Neural cell (in vitro differentiated cells): ENCODE data around the gene PRR16. TPM values are rescaled to one million over a fixed set of nuclear protein-coding genes. Genes with fewer than 3 reads are reported as not detected.

Experiments used
- H2AFZ ChIP-seq: fragments of 200-600, 300-800 bp; sonication (generic), shearing (Covaris generic); 2 replicates; pipeline ENCODE4 v1.6.0; 2014; ENCODE audit warnings: low read depth, mild to moderate bottlenecking, antibody characterized with exemption, low read length, moderate library complexity
- H3F3A ChIP-seq: fragments of 200-600 bp; shearing (Covaris generic); 2 replicates; pipeline ENCODE4 v1.6.1; 2016; ENCODE audit warnings: mild to moderate bottlenecking, moderate library complexity, mixed read lengths, antibody characterized with exemption, low read length; ENCODE audit not compliant: insufficient read depth, poor library complexity, severe bottlenecking
- H3K27ac ChIP-seq: fragments of 200-600, 300-800 bp; sonication (generic), shearing (Covaris generic); 2 replicates; pipeline ENCODE4 v1.5.1; 2014; ENCODE audit warnings: mild to moderate bottlenecking, low read length, moderate library complexity
- H3K27me3 ChIP-seq: fragments of 300-800, 200-600 bp; sonication (generic), shearing (Covaris generic); 2 replicates; pipeline ENCODE4 v1.6.0; 2014; ENCODE audit warnings: mild to moderate bottlenecking, low read depth, low read length, moderate library complexity; ENCODE audit not compliant: insufficient read depth
- H3K36me3 ChIP-seq: fragments of 300-800, 200-600 bp; sonication (generic), shearing (Covaris generic); 2 replicates; pipeline ENCODE4 v1.5.1; 2014; ENCODE audit warnings: mild to moderate bottlenecking, antibody characterized with exemption, low read length, moderate library complexity; ENCODE audit not compliant: insufficient read depth
- H3K4me2 ChIP-seq: fragments of 300-800, 200-600 bp; sonication (generic), shearing (Covaris generic); 2 replicates; pipeline ENCODE4 v1.6.0; 2014; ENCODE audit warnings: mild to moderate bottlenecking, low read length
- H3K4me3 ChIP-seq: fragments of 300-800, 200-600 bp; sonication (generic), shearing (Covaris generic); 2 replicates; pipeline ENCODE4 v1.5.1; 2014; ENCODE audit warnings: mild to moderate bottlenecking, low read length, moderate library complexity
- H3K79me2 ChIP-seq: fragments of 200-600 bp; shearing (Covaris generic); replicated peaks from 2 replicates; pipeline ENCODE4 v1.6.0; 2014; ENCODE audit warnings: mild to moderate bottlenecking, low read length, moderate library complexity; ENCODE audit not compliant: insufficient read depth
- H3K9ac ChIP-seq: fragments of 300-800, 200-600 bp; sonication (generic), shearing (Covaris generic); 2 replicates; pipeline ENCODE4 v1.6.1; 2016; ENCODE audit warnings: mild to moderate bottlenecking, low read length, mixed read lengths
- H3K9me2 ChIP-seq: fragments of 200-600 bp; shearing (Covaris generic); 2 replicates; pipeline ENCODE4 v1.6.1; 2016; ENCODE audit warnings: mild to moderate bottlenecking, low read length, mixed read lengths; ENCODE audit not compliant: insufficient read depth
- H3K9me3 ChIP-seq: fragments of 200-600, 300-800 bp; sonication (generic), shearing (Covaris generic); 2 replicates; pipeline ENCODE4 v1.6.1; 2016; ENCODE audit warnings: mild to moderate bottlenecking, mixed run types, low read length, moderate library complexity, mixed read lengths
- H4K20me1 ChIP-seq: fragments of 200-600 bp; shearing (Covaris generic); 2 replicates; pipeline ENCODE4 v1.6.1; 2016; ENCODE audit warnings: mild to moderate bottlenecking, mixed run types; ENCODE audit not compliant: insufficient read depth
- EP300 ChIP-seq: fragments of 450-650 bp; conservative IDR thresholded peaks from 2 replicates; pipeline ENCODE4 v1.6.1; 2014; ENCODE audit warnings: antibody characterized with exemption, mild to moderate bottlenecking, moderate library complexity; ENCODE audit not compliant: poor library complexity, severe bottlenecking
- EZH2 ChIP-seq: fragments of 200-600, 300-800 bp; shearing (Covaris generic), sonication (generic); IDR thresholded peaks from 2 replicates; pipeline ENCODE4 v1.6.1; 2014; ENCODE audit warnings: antibody characterized with exemption, low read length, borderline replicate concordance, mild to moderate bottlenecking; ENCODE audit not compliant: insufficient read depth, poor library complexity, severe bottlenecking
- MXI1 ChIP-seq: fragments of 450-650 bp; conservative IDR thresholded peaks from 2 replicates; pipeline ENCODE4 v1.6.1; 2014; ENCODE audit warnings: antibody characterized with exemption, mild to moderate bottlenecking; ENCODE audit not compliant: poor library complexity, severe bottlenecking
- POLR2AphosphoS5 ChIP-seq: IDR thresholded peaks from 2 replicates; pipeline ENCODE4 v1.6.1; 2012
- RAD21 ChIP-seq: fragments of 450-650 bp; conservative IDR thresholded peaks from 2 replicates; pipeline ENCODE4 v1.6.1; 2014; ENCODE audit warnings: antibody characterized with exemption, mild to moderate bottlenecking, moderate library complexity
- SMC3 ChIP-seq: fragments of 450-650 bp; conservative IDR thresholded peaks from 2 replicates; pipeline ENCODE4 v1.6.1; 2014; ENCODE audit warnings: antibody characterized with exemption, mild to moderate bottlenecking, moderate library complexity; ENCODE audit not compliant: poor library complexity
- TAF1 ChIP-seq: IDR thresholded peaks from 2 replicates; pipeline ENCODE4 v1.6.1; 2012; ENCODE audit warnings: low read depth
- polyA plus RNA-seq: library from polyadenylated mRNA; depleted of rRNA; stranded (reverse); fragments of >200 nt; gene quantifications from 2 replicates; pipeline ENCODE4 v1.2.3, GENCODE V29; 2014
- TF ChIP-seq, protein P1 (sequence below): fragments of 450-650 bp; IDR thresholded peaks from 2 replicates; pipeline ENCODE4 v1.5.1; 2014; ENCODE audit warnings: antibody characterized with exemption, mild to moderate bottlenecking, moderate library complexity; ENCODE audit not compliant: poor library complexity, severe bottlenecking
- TF ChIP-seq, protein P2 (sequence below): IDR thresholded peaks from 2 replicates; pipeline ENCODE4 v1.6.1; 2012; ENCODE audit warnings: borderline replicate concordance

PRR16 gene
- polyA plus RNA-seq, 1 donor from 2014 or later, result 1.7 TPM

DNA sequence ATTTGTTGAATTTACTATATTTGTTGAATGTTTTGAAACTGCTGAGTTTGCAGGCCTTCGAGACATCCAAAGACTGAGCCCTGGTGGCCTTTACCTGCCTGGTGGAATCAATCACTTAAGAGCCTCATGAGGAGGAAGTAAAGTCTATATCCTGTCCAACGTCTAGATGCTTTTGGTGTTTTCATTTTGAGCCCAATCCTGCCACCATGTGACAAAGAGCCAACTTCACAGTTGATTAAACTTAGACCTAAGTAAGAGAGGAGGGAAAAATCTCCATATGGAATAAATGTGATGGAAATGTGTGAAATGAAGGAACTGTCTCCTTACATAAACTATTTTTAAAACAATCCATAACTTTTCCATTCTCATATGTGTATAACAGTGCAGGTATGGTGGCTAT lies 220.1 kb downstream of the PRR16 start:
- no peak overlapping the region for H3K4me2 ChIP-seq
- H3K9me3 ChIP-seq, result no peaks in the 10 kb centered on the region
- no peaks in the 10 kb centered on the region for H3K9me2 ChIP-seq
- H3K27me3 ChIP-seq, result no peaks in the 10 kb centered on the region
- no peak overlapping the region for H3K4me3 ChIP-seq
- no peaks in the 10 kb centered on the region for H3K79me2 ChIP-seq
- no peak overlapping the region for H3K27ac ChIP-seq
- no peaks in the 10 kb centered on the region for H4K20me1 ChIP-seq
- H3K36me3 ChIP-seq, result no peaks in the 10 kb centered on the region
- no peak overlapping the region for H2AFZ ChIP-seq
- no peaks in the 10 kb centered on the region for H3F3A ChIP-seq
- H3K9ac ChIP-seq, result no peak overlapping the region
- TF ChIP-seq TAF1, result no peak
- TF ChIP-seq SMC3, result no peak
- TF ChIP-seq RAD21, result no peak
- no peak for TF ChIP-seq MXI1
- no peak for TF ChIP-seq EZH2
- no peak for TF ChIP-seq POLR2AphosphoS5

DNA sequence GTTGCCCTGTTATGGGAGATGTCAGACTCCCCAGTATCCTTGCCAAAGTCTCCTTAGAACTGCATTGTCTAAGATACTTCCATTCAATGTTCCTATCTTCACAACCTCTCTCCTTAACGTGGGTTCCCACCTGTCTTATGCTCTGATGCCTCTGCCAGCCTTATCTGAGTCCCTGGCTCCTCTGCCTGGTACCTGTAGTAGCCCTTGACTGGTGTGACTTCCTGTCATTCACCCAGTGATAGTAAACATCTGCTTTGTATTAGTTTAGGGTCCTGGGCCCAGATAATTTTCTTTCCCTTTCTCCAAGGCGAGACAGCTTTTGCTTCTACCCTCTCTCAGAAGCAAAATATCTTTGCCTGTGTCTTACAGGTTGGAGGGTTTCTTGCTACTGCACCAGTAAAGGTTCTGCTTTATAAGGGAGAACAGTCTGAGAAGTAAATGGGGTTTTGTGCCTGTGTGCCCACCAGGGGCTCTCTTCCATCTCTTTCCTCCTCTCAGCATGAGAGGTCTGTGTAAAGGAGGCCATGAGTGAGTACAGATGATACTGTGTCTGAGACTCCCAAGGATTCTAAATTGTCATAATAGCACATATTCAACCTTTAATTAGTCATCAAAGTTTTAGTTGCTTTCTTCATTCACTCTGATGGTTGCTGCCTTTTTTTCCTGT lies 220.8 kb downstream of the PRR16 start:
- Histone ChIP-seq H3K4me2 (no peak overlapping the region), H3K36me3 (no peaks in the 10 kb centered on the region), H3K27ac (no peak overlapping the region), H3K9me2 (no peaks in the 10 kb centered on the region), H3K9me3 (no peaks in the 10 kb centered on the region), H3K4me3 (no peak overlapping the region), H3K9ac (no peak overlapping the region), H3K79me2 (no peaks in the 10 kb centered on the region), H2AFZ (no peak overlapping the region), H4K20me1 (no peaks in the 10 kb centered on the region), H3K27me3 (no peaks in the 10 kb centered on the region), H3F3A (no peaks in the 10 kb centered on the region)
- TF ChIP-seq EZH2, result no peak
- no peak for TF ChIP-seq MXI1
- TF ChIP-seq, protein P1, sequence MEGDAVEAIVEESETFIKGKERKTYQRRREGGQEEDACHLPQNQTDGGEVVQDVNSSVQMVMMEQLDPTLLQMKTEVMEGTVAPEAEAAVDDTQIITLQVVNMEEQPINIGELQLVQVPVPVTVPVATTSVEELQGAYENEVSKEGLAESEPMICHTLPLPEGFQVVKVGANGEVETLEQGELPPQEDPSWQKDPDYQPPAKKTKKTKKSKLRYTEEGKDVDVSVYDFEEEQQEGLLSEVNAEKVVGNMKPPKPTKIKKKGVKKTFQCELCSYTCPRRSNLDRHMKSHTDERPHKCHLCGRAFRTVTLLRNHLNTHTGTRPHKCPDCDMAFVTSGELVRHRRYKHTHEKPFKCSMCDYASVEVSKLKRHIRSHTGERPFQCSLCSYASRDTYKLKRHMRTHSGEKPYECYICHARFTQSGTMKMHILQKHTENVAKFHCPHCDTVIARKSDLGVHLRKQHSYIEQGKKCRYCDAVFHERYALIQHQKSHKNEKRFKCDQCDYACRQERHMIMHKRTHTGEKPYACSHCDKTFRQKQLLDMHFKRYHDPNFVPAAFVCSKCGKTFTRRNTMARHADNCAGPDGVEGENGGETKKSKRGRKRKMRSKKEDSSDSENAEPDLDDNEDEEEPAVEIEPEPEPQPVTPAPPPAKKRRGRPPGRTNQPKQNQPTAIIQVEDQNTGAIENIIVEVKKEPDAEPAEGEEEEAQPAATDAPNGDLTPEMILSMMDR, result no peak
- no peak for TF ChIP-seq RAD21
- no peak for TF ChIP-seq SMC3
- TF ChIP-seq, protein P2, sequence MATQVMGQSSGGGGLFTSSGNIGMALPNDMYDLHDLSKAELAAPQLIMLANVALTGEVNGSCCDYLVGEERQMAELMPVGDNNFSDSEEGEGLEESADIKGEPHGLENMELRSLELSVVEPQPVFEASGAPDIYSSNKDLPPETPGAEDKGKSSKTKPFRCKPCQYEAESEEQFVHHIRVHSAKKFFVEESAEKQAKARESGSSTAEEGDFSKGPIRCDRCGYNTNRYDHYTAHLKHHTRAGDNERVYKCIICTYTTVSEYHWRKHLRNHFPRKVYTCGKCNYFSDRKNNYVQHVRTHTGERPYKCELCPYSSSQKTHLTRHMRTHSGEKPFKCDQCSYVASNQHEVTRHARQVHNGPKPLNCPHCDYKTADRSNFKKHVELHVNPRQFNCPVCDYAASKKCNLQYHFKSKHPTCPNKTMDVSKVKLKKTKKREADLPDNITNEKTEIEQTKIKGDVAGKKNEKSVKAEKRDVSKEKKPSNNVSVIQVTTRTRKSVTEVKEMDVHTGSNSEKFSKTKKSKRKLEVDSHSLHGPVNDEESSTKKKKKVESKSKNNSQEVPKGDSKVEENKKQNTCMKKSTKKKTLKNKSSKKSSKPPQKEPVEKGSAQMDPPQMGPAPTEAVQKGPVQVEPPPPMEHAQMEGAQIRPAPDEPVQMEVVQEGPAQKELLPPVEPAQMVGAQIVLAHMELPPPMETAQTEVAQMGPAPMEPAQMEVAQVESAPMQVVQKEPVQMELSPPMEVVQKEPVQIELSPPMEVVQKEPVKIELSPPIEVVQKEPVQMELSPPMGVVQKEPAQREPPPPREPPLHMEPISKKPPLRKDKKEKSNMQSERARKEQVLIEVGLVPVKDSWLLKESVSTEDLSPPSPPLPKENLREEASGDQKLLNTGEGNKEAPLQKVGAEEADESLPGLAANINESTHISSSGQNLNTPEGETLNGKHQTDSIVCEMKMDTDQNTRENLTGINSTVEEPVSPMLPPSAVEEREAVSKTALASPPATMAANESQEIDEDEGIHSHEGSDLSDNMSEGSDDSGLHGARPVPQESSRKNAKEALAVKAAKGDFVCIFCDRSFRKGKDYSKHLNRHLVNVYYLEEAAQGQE, result no peak
- no peak for TF ChIP-seq TAF1
- TF ChIP-seq POLR2AphosphoS5, result no peak
- TF ChIP-seq EP300, result no peak
